Jurkat, Clone E6-1 (cell line): ENCODE data around the gene GRIK2.
"Not testable (repeated sequence)": the region's sequence is repeated elsewhere in the genome, so short reads cannot be mapped to it uniquely, and the experiment has no call there.

Source experiments
- DNase-seq: peaks from one replicate; pipeline ENCODE4 v3.0.0-alpha.2; 2011; ENCODE audit warnings: low read depth, low spot score
- H3K4me3 ChIP-seq: 2 replicates; pipeline ENCODE4 v1.5.1; 2011; ENCODE audit warnings: mild to moderate bottlenecking, low read length, control low read depth, moderate library complexity

GRIK2 gene

GRCh38 chr6:101585501-101585900, 192.0 kb downstream of the GRIK2 start:
- no peak overlapping the region for H3K4me3 ChIP-seq
- no peak for DNase-seq

- no peak overlapping the region for H3K4me3 ChIP-seq
- no peak for DNase-seq
These were observed 194.8 kb downstream of the GRIK2 start for GRCh38 chr6:101588343-101588742.

GRCh38 chr6:101595276-101595675, 201.8 kb downstream of the GRIK2 start:
- no peak overlapping the region for H3K4me3 ChIP-seq
- no peak for DNase-seq

GRCh38 chr6:101597693-101598092, 204.2 kb downstream of the GRIK2 start:
- H3K4me3 ChIP-seq = no peak overlapping the region
- no peak for DNase-seq

GRCh38 chr6:101605426-101605825, 211.9 kb downstream of the GRIK2 start:
- no peak overlapping the region for H3K4me3 ChIP-seq

GRCh38 chr6:101605874-101606273, 212.4 kb downstream of the GRIK2 start:
- no peak for DNase-seq
- H3K4me3 ChIP-seq = no peak overlapping the region

More at GRCh38 chr6:101605426-101605825, 211.9 kb downstream of the GRIK2 start:
- DNase-seq = no peak

GRCh38 chr6:101607111-101607690, 213.7 kb downstream of the GRIK2 start:
- DNase-seq = no peak
- no peak overlapping the region for H3K4me3 ChIP-seq

- H3K4me3 ChIP-seq = no peak overlapping the region
These were observed 215.2 kb downstream of the GRIK2 start for GRCh38 chr6:101608703-101609102.

GRCh38 chr6:101613556-101613955, 220.0 kb downstream of the GRIK2 start:
- DNase-seq = no peak
- H3K4me3 ChIP-seq = no peak overlapping the region

More at GRCh38 chr6:101608703-101609102, 215.2 kb downstream of the GRIK2 start:
- no peak for DNase-seq

- no peak for DNase-seq
- H3K4me3 ChIP-seq = no peak overlapping the region
These were observed 221.3 kb downstream of the GRIK2 start for GRCh38 chr6:101614774-101615173.

GRCh38 chr6:101626269-101626668, 232.8 kb downstream of the GRIK2 start:
- no peak for DNase-seq
- H3K4me3 ChIP-seq = no peak overlapping the region

- H3K4me3 ChIP-seq = no peak overlapping the region
- no peak for DNase-seq
These were observed 237.4 kb downstream of the GRIK2 start for GRCh38 chr6:101630941-101631340.

- DNase-seq = no peak
- H3K4me3 ChIP-seq = no peak overlapping the region
These were observed 239.6 kb downstream of the GRIK2 start for GRCh38 chr6:101633081-101633480.

- DNase-seq, H3K4me3 ChIP-seq: not testable (repeated sequence)
These were observed 245.4 kb downstream of the GRIK2 start for GRCh38 chr6:101638865-101639264.

- DNase-seq = no peak
- no peak overlapping the region for H3K4me3 ChIP-seq
These were observed 246.6 kb downstream of the GRIK2 start for GRCh38 chr6:101640131-101640530.

- DNase-seq = no peak
These were observed 252.3 kb downstream of the GRIK2 start for GRCh38 chr6:101645770-101646169.

GRCh38 chr6:101650402-101651100, 257.0 kb downstream of the GRIK2 start:
- no peak for DNase-seq
- no peak overlapping the region for H3K4me3 ChIP-seq

More at GRCh38 chr6:101645770-101646169, 252.3 kb downstream of the GRIK2 start:
- H3K4me3 ChIP-seq = no peak overlapping the region

- H3K4me3 ChIP-seq = no peak overlapping the region
- no peak for DNase-seq
These were observed 258.6 kb downstream of the GRIK2 start for GRCh38 chr6:101652079-101652478.

- DNase-seq = no peak
- no peak overlapping the region for H3K4me3 ChIP-seq
These were observed 261.6 kb downstream of the GRIK2 start for GRCh38 chr6:101655109-101655508.

GRCh38 chr6:101662111-101662897, 268.8 kb downstream of the GRIK2 start:
- no peak for DNase-seq
- H3K4me3 ChIP-seq = no peak overlapping the region
